HK-2 (cell line): ENCODE results near the gene TBPL1.

Experiments
- DNase-seq: peaks from one replicate; pipeline ENCODE4 v3.0.0-alpha.2; 2018; ENCODE audit not compliant: unreplicated experiment

Gene TBPL1

GRCh38 chr6:133953634-133954415, 801 bp downstream of the TBPL1 start:
- DNase-seq = no peak

- DNase-seq = no peak
These were observed 1.9 kb downstream of the TBPL1 start for GRCh38 chr6:133954657-133955576.

GRCh38 chr6:133955582-133956415, 2.8 kb downstream of the TBPL1 start:
- DNase-seq = no peak

- DNase-seq = no peak
These were observed 3.5 kb downstream of the TBPL1 start for GRCh38 chr6:133956416-133957049.

GRCh38 chr6:133957227-133957626, 4.2 kb downstream of the TBPL1 start:
- DNase-seq = no peak

GRCh38 chr6:133957780-133958242, 4.8 kb downstream of the TBPL1 start:
- no peak for DNase-seq

GRCh38 chr6:133958791-133959190, 5.8 kb downstream of the TBPL1 start:
- DNase-seq = no peak

- no peak for DNase-seq
These were observed 6.8 kb downstream of the TBPL1 start for GRCh38 chr6:133959667-133960368.

GRCh38 chr6:133961831-133962230, 8.8 kb downstream of the TBPL1 start:
- DNase-seq = no peak

GRCh38 chr6:133964052-133964451, 11.0 kb downstream of the TBPL1 start:
- DNase-seq = no peak

GRCh38 chr6:133964702-133965101, 11.7 kb downstream of the TBPL1 start:
- DNase-seq = no peak

- no peak for DNase-seq
These were observed 12.9 kb downstream of the TBPL1 start for GRCh38 chr6:133965817-133966360.

- DNase-seq = no peak
These were observed 13.8 kb downstream of the TBPL1 start for GRCh38 chr6:133966654-133967329.

- DNase-seq = no peak
These were observed 14.3 kb downstream of the TBPL1 start for GRCh38 chr6:133967347-133967746.

GRCh38 chr6:133967835-133968234, 14.8 kb downstream of the TBPL1 start:
- DNase-seq = peak; percentile 20

- DNase-seq = no peak
These were observed 16.4 kb downstream of the TBPL1 start for GRCh38 chr6:133969285-133969920.

GRCh38 chr6:133969921-133970295, 16.9 kb downstream of the TBPL1 start:
- DNase-seq = no peak

GRCh38 chr6:133971861-133972260, 18.8 kb downstream of the TBPL1 start:
- no peak for DNase-seq

GRCh38 chr6:133972388-133972787, 19.4 kb downstream of the TBPL1 start:
- no peak for DNase-seq
